ENCODE data around the gene BORCS5.
A peak's percentile ranks its signal among the peaks of the same experiment; 100 is the strongest.

The BORCS5 gene

GRCh38 chr12:12353807-12354206, 3.1 kb upstream of the BORCS5 start:
- DNase-seq: no peak

GRCh38 chr12:12356467-12356895, 397 bp upstream of the BORCS5 start:
- DNase-seq: no peak

DNA sequence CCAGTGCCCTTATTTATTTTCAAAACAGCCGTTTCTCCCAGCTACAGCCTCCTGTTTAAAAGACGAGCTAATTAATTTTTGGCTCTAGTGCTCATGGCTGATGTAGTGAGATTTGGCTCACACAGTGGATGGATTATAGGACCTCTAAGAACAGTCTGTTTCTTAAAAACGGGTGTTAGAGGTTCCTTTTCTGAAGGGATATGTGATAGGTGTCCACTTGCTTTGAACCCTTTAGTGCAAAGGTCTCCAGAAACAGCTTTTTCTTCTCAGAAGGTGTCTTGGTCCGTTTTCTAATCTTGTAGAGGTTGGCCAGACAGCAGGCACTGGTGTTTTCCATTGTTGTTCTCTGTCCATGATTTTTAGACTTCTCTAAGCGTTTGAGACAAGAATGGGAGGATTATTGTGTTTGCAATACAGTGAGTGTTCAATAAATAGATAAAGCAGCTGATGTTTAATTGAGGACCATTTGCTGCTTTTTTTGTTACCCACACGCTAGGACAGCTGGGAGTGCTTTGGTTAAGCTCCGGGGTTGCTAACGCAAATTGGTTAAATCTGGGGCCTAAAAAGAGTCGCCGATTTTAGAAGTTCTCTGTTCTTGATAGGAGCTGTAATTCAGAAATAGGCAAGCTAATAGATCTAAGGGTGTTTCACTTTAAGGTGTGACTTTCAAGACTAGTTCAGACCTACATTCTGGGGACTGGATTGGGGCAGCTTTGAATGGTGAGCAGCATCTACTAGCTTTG, 1.0 kb downstream of the BORCS5 start:
- peak; percentile 17 for DNase-seq

GRCh38 chr12:12358528-12358927, 1.6 kb downstream of the BORCS5 start:
- no peak for DNase-seq

DNA sequence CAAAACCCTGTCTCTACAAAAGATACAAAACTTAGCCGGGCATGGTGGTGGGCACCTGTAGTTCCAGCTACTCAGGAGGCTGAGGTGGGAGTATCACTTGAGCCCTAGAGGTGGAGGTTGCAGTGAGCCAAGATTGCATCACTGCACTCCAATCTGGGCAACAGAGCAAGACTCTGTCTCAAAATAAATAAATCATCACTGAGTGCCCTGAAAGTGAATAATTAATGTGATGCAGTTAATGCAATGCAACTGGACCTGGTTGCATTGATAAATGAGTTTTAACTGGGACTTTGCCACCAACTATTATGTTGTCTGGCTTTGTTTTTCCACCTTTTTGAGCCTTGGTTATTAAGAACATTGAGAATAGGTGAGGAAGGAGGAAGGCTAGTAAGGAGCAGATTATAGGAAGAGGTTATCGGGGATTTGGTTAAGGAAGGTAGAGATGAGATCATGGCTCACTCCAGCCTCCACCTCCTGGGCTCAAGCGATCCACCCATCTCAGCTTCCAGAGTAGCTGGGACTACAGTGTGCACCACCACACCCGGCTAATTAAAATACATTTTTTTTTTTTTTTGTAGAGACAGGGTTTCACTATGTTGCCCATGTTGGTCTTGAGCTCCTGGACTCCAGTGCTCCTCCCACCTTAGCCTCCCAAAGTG, 8.0 kb downstream of the BORCS5 start:
- no peak for DNase-seq

GRCh38 chr12:12365446-12365802, 8.5 kb downstream of the BORCS5 start:
- no peak for DNase-seq

DNA sequence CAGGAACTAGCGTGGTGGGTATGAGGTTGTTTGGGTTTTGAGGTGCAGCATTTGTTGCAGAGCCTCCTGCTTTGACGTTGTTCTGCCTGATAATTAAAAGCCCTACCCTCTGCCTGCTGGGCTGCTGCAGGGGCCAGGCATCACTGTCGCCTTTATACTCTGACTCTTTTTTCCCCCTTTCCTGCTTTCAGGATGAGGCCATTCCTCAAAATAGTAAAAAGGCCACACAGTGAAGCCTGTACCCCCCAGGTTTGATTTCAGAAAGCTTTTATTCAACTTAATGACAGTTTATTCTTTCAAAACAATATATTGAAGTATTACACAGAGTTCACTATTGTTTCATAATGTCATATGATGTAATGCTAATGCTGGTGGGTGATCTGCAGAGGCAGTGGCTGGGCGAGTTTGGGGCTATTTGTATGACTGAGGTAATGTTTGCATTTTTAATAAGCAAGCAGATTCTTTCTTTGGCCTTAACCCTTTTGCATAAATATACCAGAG, 9.1 kb downstream of the BORCS5 start:
- DNase-seq: no peak

DNA sequence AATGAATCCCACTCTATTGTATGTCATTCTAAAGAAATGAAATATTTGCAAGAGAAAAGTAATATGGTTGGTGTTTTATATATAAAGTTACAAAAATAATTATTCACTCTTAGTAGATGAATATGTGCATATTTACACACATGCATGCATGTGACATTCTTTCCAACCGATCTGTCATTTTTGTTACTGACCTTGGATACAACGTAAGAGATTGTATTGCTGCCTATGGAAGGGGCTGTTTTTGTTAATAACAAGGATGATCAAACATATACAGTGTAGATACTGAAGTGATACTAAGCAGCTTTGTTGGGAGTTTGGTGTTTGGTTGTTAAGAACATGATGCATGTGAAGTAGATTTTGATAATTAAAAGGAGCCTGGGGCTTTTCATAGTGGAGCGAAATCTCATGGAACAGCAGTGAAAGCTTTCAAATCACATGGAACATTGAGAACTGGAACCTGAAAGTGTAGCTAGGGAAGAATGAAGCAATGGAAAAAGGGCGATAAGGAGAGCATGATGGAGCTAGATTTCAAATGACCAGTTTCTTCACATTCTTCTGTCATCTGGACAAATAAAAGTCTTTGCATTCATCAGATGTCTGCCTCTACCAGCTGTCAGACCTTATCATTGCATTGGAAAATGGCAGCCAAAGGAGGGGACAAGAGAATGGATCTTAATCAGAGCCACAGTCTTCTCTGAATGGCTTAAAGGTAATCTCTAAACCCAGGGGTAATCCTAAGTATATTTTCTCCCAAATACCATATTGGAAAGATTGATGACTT, 10.0 kb downstream of the BORCS5 start:
- no peak for DNase-seq

DNA sequence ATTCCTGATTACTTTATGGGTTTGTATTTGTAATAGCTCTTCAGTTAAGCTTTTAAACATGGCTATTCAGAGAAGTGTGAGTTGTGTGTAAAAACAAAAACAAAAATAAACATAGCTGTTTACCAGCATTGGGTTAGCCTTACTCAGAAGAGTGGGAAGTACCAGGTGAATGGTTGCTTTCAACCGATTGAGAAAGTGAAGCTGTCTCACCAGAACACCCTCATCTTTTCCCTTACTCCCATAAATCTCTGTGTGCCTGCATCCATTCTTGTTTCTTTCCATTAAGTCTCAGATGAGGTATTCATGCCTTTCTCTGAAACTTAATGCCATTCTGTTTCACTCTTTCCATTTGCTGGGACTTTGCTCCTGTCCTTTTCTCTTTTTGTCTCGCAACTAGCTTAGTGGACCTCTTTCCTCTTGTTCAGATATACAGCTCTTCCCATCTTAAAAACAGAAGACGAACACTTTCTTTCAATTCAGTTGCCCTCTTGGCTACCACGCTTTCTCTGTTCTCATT, 10.7 kb downstream of the BORCS5 start:
- DNase-seq: no peak

DNA sequence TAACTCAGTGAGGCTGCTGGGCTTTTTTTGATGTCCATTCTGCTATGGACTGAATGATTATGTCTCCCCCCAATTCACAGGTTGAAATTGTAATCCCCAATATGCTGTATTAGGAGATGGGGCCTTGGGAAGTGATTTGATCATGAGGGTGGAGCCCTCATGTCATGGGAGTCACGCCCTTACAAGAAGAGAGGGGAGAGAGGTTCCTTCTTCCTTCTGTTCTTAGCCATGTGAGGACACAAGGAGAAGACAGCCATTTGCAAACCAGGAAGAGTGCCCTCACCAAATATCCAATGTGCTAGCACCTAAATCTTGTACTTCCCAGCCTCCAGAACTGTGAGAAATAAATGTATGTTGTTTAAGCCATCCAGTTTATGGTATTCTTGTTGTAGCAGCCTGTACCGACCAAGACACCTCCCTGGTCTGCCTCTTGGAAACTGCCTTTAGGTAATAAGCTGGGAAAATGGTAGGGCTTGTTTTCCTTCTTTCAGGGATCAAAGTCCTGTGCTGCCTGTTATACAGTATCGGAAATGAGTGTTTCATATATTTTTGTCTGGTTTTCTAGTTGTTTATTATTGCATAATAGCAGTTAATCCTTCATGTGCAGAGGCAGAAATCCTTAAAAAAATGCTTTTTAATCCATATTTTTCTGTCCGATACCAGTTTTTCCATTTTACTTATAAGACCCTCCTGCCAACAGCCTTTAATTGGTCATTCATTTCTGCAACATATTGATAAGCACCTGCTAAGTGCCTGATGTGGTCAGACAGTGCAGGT, 16.3 kb downstream of the BORCS5 start:
- DNase-seq: no peak

GRCh38 chr12:12376646-12377448, 20.0 kb downstream of the BORCS5 start:
- peak; percentile 77 for DNase-seq

GRCh38 chr12:12378616-12379015, 21.7 kb downstream of the BORCS5 start:
- no peak for DNase-seq

DNA sequence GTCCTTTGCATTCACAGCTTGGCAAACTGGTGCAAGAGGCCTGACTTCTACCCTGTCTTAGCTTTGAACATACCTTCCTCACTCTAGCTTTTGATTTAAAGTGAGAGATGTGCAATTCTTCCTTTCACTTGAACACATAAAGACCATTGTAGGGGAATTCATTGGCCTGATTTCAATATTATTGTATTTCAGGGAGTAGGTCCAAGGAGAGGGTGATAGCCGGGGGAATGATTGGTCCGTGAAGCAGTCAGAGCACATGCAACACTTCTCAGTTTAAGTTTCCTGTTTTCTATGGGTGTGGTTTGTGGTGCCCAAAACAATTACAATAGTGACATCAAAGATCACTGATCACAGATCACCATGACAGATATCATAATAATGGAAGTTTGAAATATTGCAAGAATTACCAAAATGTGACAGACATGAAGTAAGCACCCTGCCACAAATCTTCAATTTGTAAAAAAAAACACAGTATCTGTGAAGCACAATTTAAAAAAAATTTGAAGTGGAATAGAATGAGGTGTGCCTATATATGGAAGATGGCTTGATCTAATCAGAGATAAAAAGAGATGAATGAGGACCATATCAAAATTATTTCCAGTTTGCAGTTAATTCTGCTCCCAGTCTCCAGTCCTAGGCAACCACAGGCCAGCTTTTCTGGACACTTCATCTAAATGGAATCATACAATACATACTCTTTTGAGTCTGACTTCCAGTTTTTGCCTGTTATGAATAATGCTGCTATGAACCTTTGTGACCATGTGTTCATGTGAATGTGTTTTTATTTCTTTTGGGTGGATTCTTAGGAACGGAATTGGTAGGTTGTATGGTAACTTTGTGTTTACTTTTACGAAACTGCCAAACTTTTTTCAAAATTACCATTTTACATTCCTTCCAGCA, 23.2 kb downstream of the BORCS5 start:
- peak; percentile 90 for DNase-seq

DNA sequence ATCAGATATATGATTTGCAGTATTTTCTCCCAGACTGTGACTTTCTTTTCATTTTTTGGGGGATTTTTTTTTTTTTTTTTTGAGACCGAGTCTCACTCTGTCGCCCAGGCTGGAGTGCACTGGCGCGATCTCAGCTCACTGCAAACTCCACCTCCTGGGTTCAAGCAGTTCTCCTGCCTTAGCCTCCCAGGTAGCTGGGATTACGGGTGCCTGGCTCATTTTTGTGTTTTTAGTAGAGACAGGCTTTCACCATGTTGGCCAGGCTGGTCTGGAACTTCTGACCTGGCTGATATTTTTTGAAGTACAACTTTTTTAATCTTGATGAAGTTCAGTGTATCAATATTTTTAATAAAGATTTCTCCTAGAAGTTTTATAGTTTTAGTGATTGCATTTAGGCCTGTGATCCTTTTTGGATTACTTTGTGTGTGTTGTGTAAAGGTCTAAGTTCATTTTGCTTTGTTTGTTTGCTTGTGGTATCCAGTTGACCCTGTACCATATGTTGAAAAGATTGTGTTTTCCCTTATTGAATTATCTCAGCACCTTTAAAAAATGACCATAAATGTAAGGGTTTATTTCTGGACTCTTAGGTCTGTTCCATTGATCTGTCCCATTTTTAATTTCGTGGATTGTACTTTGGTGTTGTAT, 24.2 kb downstream of the BORCS5 start:
- no peak for DNase-seq

DNA sequence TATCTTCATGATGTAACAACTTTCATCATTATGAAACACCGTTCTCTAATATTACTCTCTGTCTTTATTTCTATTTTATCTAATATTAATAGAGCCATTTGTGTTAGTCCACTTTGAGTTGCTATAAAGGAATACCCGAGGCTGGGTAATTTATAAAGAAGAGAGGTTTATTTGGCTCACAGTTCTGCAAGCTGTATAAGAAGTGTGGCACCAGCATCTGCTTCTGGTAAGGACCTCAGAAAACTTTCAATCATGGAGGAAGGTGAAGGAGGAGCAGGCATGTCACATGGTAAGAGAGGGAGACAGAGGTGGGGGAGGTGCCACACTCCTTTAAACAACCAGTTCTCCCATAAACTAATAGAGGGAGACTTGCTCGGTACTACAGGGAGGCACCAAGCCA, 25.1 kb downstream of the BORCS5 start:
- DNase-seq: no peak

DNA sequence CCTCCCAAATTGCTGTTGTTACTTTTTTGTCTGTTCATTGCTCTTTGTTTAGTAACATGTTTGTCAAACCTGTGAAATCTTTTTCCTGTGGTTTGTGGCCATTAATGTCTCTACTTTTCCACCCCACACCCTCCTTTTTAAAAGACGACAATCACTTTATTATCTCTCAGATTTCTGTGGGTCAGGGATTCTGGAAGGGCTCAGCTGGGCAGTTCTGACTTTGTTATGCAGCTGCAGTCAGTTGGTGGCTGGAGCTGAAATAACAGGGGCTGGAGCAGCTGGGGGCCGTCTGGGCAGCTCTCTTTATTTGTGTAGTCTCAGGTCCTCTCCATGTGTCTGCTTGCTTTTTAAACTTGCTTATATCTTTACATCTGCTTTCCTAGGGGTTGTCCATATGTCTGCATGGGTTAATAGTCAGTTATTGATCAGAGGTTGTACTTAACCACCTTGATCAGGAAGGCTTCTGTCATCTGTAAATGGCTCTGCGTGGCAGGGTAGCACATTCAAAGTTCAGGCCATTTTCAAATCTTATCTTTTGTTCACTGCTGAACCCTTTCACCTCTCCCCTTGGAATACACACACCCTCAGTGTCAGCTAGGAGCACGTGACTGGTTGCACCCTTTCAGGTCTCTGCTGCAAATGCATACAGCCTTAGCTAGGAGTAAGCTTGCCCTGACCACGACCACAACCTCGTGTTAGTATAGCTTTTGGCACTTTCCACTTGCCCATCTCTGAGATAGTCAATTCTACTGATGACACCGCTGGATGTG, 27.9 kb downstream of the BORCS5 start:
- DNase-seq: peak; percentile 22

- DNase-seq: no peak
Measured at GRCh38 chr12:12387501-12387900, 30.6 kb downstream of the BORCS5 start.

GRCh38 chr12:12392413-12392812, 35.5 kb downstream of the BORCS5 start:
- no peak for DNase-seq

DNA sequence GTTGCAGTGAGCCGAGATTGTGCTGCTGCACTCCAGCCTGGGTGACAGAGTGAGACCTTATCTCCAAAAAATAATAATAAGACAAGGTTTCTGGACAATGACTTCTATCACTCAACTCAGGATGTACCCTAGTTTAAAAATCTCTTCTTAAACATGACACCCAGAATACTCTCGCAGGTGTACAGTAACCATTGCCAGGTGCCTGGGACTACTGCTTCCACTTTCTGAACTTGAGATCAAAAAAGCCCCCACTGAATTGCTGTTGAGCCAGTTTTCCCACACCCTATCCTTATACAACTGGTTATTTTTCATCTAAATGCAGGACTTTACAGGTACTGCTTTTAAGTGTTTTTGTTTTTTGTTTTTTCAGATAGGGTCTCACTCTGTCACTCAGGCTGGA, 36.3 kb downstream of the BORCS5 start:
- no peak for DNase-seq

Data from central memory CD4-positive, alpha-beta T cell (primary cell).